GM12878 (cell line): ENCODE data around the gene ARHGEF16.

Experiments used
- CBFB ChIP-seq: IDR thresholded peaks from 2 replicates; pipeline ENCODE4 v1.6.1; 2016; ENCODE audit warnings: antibody characterized with exemption, low read depth
- TF ChIP-seq, protein P1 (sequence below), 3 experiments: IDR thresholded peaks in 2 of 3; conservative IDR thresholded peaks in 1 of 3; 2 replicates each; pipeline ENCODE4 v1.5.1; 2011; ENCODE audit warnings: low read depth in 3 of 3, low read length in 3 of 3, mild to moderate bottlenecking in 3 of 3, control low read depth in 2 of 3, moderate library complexity in 2 of 3, inconsistent platforms in 1 of 3, mixed read lengths in 1 of 3; ENCODE audit not compliant: control insufficient read depth in 2 of 3, insufficient read depth in 1 of 3; ENCODE audit errors: extremely low read depth in 1 of 3

DNA sequence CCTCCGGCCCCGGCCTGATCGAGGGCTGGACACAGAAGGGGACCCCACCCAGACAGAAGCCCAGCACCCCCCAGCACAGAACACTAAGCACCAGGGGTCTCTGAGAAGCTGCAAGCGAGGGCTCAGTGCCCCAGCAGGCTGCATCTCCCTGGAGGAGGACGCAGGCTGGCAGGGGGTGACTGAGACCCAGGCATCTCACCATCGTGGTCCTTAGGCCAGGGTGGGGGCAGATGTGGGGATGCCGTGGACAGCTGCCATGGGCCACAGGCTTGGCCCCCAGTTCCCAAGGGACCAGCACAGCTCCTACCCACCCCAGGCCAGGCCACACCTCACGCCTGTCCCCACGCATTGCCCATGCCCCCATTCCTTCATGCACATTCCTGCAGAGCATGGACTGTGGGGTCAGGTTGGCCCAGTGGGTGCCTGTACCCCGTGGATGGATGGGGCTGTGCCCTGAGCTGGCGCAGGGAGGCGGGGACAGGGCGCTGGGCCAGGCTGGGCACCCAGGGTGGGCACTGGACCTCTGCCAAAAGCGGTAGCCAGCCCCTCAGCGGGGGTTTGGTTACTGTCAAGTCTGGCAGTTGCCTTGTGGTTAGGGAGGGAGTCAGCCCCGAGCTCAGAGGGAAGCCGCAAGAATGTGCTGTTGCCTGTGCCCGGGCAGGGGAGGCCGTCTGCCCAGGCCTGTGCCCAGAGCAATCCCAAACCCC lies 61.5 kb downstream of the ARHGEF16 start:
- no peak for TF ChIP-seq CBFB
- TF ChIP-seq, protein P1, sequence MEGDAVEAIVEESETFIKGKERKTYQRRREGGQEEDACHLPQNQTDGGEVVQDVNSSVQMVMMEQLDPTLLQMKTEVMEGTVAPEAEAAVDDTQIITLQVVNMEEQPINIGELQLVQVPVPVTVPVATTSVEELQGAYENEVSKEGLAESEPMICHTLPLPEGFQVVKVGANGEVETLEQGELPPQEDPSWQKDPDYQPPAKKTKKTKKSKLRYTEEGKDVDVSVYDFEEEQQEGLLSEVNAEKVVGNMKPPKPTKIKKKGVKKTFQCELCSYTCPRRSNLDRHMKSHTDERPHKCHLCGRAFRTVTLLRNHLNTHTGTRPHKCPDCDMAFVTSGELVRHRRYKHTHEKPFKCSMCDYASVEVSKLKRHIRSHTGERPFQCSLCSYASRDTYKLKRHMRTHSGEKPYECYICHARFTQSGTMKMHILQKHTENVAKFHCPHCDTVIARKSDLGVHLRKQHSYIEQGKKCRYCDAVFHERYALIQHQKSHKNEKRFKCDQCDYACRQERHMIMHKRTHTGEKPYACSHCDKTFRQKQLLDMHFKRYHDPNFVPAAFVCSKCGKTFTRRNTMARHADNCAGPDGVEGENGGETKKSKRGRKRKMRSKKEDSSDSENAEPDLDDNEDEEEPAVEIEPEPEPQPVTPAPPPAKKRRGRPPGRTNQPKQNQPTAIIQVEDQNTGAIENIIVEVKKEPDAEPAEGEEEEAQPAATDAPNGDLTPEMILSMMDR (IDR thresholded peaks at IDR 0.05 in 2 of 3, conservative IDR thresholded peaks at IDR 0.05 in 1 of 3; ENCODE audit: control insufficient read depth in 2 of 3, extremely low read depth in 1 of 3, insufficient read depth in 1 of 3, low read depth in 3 of 3, low read length in 3 of 3) = no peak
